NCI-H345 treated with DMSO at 0.1 percent for 48 hours (cell line): ENCODE data around the gene CRYBG3.

Source experiments
- DNase-seq: peaks from one replicate; lab custom pipeline; 2025; ENCODE audit not compliant: unreplicated experiment; lab: John Stamatoyannopoulos, UW

The CRYBG3 gene

GRCh38 chr3:97939401-97939800 lies 117.6 kb downstream of the CRYBG3 start:
- DNase-seq = no peak

GRCh38 chr3:97940034-97940433 lies 118.2 kb downstream of the CRYBG3 start:
- DNase-seq = no peak

GRCh38 chr3:97942801-97943546 lies 121.2 kb downstream of the CRYBG3 start:
- no peak for DNase-seq

- DNase-seq = no peak
These were observed 126.7 kb downstream of the CRYBG3 start for GRCh38 chr3:97948351-97949109.

- DNase-seq = no peak
These were observed 127.3 kb downstream of the CRYBG3 start for GRCh38 chr3:97949110-97949485.

GRCh38 chr3:97949743-97950142 lies 127.9 kb downstream of the CRYBG3 start:
- no peak for DNase-seq

GRCh38 chr3:97950360-97950759 lies 128.5 kb downstream of the CRYBG3 start:
- no peak for DNase-seq

GRCh38 chr3:97952280-97952679 lies 130.5 kb downstream of the CRYBG3 start:
- DNase-seq = no peak

GRCh38 chr3:97952872-97953271 lies 131.1 kb downstream of the CRYBG3 start:
- no peak for DNase-seq

GRCh38 chr3:97954228-97954827 lies 132.5 kb downstream of the CRYBG3 start:
- no peak for DNase-seq

- no peak for DNase-seq
These were observed 134.2 kb downstream of the CRYBG3 start for GRCh38 chr3:97956051-97956450.

- DNase-seq = no peak
These were observed 136.0 kb downstream of the CRYBG3 start for GRCh38 chr3:97957617-97958311.

GRCh38 chr3:97958396-97958795 lies 136.6 kb downstream of the CRYBG3 start:
- DNase-seq = no peak

GRCh38 chr3:97958796-97959195 lies 137.0 kb downstream of the CRYBG3 start:
- no peak for DNase-seq

GRCh38 chr3:97959872-97960271 lies 138.1 kb downstream of the CRYBG3 start:
- no peak for DNase-seq

- DNase-seq = no peak
These were observed 138.7 kb downstream of the CRYBG3 start for GRCh38 chr3:97960551-97960950.

GRCh38 chr3:97960993-97961766 lies 139.4 kb downstream of the CRYBG3 start:
- no peak for DNase-seq

- no peak for DNase-seq
These were observed 146.2 kb downstream of the CRYBG3 start for GRCh38 chr3:97967966-97968365.

GRCh38 chr3:97968376-97968775 lies 146.6 kb downstream of the CRYBG3 start:
- DNase-seq = no peak

GRCh38 chr3:97969541-97969940 lies 147.7 kb downstream of the CRYBG3 start:
- DNase-seq = no peak

GRCh38 chr3:97970156-97970555 lies 148.3 kb downstream of the CRYBG3 start:
- no peak for DNase-seq
